Activated T-helper 17 cell treated with anti-CD3 and anti-CD28 coated beads, Interleukin-2, amount 50 U/mL, for 72 hours (primary cell): ENCODE results near the gene CTBP2. TPM values are rescaled to one million over a fixed set of nuclear protein-coding genes. Genes with fewer than 3 reads are reported as not detected.
"Not testable (repeated sequence)": the region's sequence is repeated elsewhere in the genome, so short reads cannot be mapped to it uniquely, and the experiment has no call there.

Experiments used
- ATAC-seq: fragments of 150-1000 bp; cut with Tn5 transposase; replicated peaks from 2 replicates; pipeline ENCODE4 v1.10.0; 2021; ENCODE audit warnings: mild to moderate bottlenecking, moderate library complexity
- H3K27ac Mint-ChIP-seq: one replicate; pipeline ENCODE4 v1.8.0; 2022; ENCODE audit warnings: mixed read lengths
- H3K27me3 Mint-ChIP-seq: one replicate; pipeline ENCODE4 v1.8.0; 2022; ENCODE audit warnings: mixed read lengths
- H3K36me3 Mint-ChIP-seq: one replicate; pipeline ENCODE4 v1.8.0; 2022; ENCODE audit warnings: low read depth, mild to moderate bottlenecking, mixed read lengths
- H3K4me1 Mint-ChIP-seq: one replicate; pipeline ENCODE4 v1.8.0; 2022; ENCODE audit warnings: mixed read lengths
- H3K4me3 Mint-ChIP-seq: one replicate; pipeline ENCODE4 v1.8.0; 2022; ENCODE audit warnings: mild to moderate bottlenecking, mixed read lengths
- H3K9me3 Mint-ChIP-seq: one replicate; pipeline ENCODE4 v1.8.0; 2022; ENCODE audit warnings: mixed read lengths
- total RNA-seq, 2 donors: library from RNA; stranded (reverse); gene quantifications; one replicate each; pipeline ENCODE4 v1.2.3, GENCODE V29; 2022

CTBP2 gene
- total RNA-seq, 2 donors from 2014 or later: 0.74 to 1.1 TPM

- no peaks in the 10 kb centered on the region for H3K9me3 Mint-ChIP-seq
- no peaks in the 10 kb centered on the region for H3K36me3 Mint-ChIP-seq
- H3K27me3 Mint-ChIP-seq: peaks cover 26% of the 10 kb centered on the region
- peaks cover 11% of the 10 kb centered on the region for H3K4me1 Mint-ChIP-seq
- ATAC-seq: peak; percentile 91
- H3K4me3 Mint-ChIP-seq: peak overlapping the region; percentile 31
- H3K27ac Mint-ChIP-seq: peak overlapping the region; percentile 6
Measured at GRCh38 chr10:125064681-125065492, 95.5 kb downstream of the CTBP2 start.

DNA sequence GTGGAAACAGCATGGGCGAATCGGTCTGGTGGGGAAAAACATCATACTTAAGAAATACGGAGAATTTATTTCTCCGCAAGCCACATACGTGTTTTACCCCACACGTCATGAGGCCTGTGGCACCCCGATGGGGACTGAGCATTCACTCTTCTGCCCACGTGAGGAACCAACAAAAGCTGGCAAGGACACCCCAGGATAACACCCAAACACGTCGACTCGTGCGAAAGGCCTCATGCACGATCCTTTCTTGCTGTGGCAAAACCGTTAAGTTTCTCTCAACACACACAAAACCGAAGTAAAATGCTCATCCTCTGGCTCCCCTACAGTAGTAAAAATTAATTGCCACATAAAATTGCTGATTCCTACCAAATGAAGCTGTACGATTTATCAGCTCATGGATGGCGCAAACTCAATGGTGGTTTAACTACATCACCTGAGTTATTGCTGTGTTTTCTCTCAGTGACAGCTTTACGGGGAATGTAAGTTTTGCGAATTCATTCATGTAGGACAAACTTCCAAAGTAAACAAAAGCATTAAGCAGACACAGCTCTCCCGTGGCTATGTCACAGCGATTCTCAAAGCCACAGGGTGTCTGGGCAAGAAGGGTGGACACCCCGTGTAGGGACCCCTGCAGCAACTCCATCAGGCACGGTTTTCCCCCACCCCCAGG lies 97.0 kb downstream of the CTBP2 start:
- Mint-ChIP-seq H3K36me3 (no peaks in the 10 kb centered on the region), H3K27ac (no peak overlapping the region), H3K27me3 (peaks cover 29% of the 10 kb centered on the region), H3K4me1 (peaks cover 11% of the 10 kb centered on the region), H3K9me3 (no peaks in the 10 kb centered on the region), H3K4me3 (no peak overlapping the region)
- no peak for ATAC-seq

DNA sequence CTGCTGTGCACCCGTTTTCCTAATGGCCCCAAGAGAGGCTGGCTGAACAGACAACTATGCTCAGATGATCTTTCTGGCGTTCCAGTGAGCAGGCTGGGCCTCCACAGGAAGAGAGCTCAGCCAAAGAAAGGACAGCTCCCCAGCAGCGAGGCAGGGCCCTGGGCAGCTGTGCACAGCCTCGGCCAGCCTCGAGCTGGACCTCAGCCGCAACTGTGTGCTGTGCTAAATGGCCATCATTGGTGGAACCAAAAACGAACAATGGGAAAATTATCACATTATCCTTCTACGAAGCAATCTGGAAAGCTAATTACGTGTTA lies 97.5 kb downstream of the CTBP2 start:
- Mint-ChIP-seq H3K4me3 (no peak overlapping the region), H3K4me1 (peaks cover 11% of the 10 kb centered on the region), H3K27me3 (peaks cover 24% of the 10 kb centered on the region), H3K36me3 (no peaks in the 10 kb centered on the region), H3K9me3 (no peaks in the 10 kb centered on the region), H3K27ac (no peak overlapping the region)
- no peak for ATAC-seq

- Mint-ChIP-seq H3K27me3 (peaks cover 23% of the 10 kb centered on the region), H3K27ac (no peak overlapping the region), H3K9me3 (no peaks in the 10 kb centered on the region), H3K4me1 (peaks cover 11% of the 10 kb centered on the region), H3K36me3 (no peaks in the 10 kb centered on the region), H3K4me3 (no peak overlapping the region)
- no peak for ATAC-seq
Measured at GRCh38 chr10:125062227-125062913, 98.0 kb downstream of the CTBP2 start.

DNA sequence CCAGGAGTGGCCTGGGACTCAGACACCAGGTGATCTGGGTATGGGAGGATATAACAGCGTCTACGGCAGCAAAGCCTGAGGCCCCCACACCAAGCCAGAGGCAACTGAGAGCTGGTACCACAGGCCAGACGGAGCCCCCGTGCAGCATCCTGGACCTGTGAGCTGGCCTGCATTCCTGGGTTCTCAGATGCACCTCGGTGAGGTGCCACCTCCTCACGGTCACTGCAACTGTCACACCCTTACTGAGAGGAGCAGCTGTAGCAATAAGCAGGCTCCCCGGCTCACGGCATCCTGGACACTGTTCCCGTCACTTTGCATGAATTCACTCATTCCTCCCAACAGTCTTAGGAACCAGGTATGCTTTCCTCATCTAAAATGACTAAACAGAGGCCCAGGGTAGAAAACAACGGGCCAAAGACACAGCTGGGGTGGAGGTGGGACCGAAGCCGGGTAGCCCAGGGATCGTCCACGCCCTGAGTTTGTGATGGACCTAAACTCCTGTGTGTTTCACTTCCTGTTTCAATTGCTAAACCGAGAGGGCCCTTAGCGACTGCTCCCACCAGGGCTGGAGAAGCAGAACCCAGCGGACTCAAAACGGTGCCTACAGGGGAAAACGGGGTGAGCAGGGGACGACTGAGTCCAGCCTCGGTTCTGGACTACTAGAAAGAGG lies 98.7 kb downstream of the CTBP2 start:
- H3K4me3 Mint-ChIP-seq: no peak overlapping the region
- no peaks in the 10 kb centered on the region for H3K36me3 Mint-ChIP-seq
- no peak for ATAC-seq
- peaks cover 11% of the 10 kb centered on the region for H3K4me1 Mint-ChIP-seq
- H3K27ac Mint-ChIP-seq: no peak overlapping the region
- H3K9me3 Mint-ChIP-seq: no peaks in the 10 kb centered on the region
- peaks cover 23% of the 10 kb centered on the region for H3K27me3 Mint-ChIP-seq

DNA sequence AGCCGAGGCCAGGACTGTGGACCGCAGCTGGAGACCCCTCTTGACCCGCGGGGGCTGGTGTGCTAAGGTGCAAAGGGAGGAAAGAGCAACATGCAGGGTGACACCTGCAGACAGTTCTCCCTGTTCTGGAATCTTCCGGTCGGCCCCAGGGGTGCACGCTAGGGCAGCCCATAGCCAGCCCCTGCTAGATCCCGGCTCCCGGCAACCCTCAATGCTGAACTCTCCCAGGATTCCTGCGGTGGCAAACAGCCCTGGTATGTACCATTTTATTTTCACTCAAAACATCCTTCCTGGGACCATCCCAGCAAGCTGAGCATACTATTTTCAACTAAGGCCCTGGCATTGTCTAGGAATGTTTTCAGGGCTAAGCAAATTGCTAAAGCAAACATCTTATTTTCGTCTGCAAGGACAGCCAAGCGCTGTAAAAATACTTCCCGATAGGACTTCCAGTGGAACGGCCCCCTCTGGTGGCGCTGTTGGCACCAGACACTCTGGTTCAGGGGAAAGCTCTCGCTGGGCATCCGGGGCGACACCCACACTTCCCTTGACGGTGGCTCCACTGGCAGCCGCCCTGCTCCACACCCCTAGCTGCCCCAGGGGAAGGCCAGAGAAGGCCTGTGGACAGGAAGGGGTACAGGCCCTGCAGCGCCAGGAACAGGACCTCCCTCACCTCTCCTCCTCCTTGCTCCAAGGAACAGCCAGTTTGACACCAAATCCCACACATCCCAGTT lies 99.4 kb downstream of the CTBP2 start:
- no peak for ATAC-seq
- peaks cover 11% of the 10 kb centered on the region for H3K4me1 Mint-ChIP-seq
- no peak overlapping the region for H3K27ac Mint-ChIP-seq
- H3K36me3 Mint-ChIP-seq: no peaks in the 10 kb centered on the region
- H3K4me3 Mint-ChIP-seq: no peak overlapping the region
- H3K27me3 Mint-ChIP-seq: peaks cover 19% of the 10 kb centered on the region
- H3K9me3 Mint-ChIP-seq: no peaks in the 10 kb centered on the region

DNA sequence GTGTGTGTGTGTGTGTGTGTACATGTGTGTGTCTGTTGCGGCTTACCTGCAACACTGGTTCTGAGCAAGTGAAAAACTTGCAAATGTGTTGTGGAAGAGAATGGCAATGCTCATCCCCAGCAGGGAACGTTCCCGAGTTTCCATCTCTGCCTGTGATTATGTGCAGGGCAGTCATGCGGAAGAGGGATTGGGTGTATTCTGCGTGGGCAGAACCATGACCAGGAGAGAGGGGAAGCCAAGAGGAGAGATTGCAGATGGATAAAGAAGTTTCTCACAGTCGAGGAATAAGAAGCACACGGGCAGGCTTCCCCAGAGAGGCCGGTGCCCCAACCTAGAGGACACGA lies 99.9 kb downstream of the CTBP2 start:
- Mint-ChIP-seq H3K9me3 (no peaks in the 10 kb centered on the region), H3K4me3 (no peak overlapping the region), H3K27me3 (peaks cover 20% of the 10 kb centered on the region), H3K36me3 (no peaks in the 10 kb centered on the region), H3K4me1 (peaks cover 11% of the 10 kb centered on the region), H3K27ac (no peak overlapping the region)
- no peak for ATAC-seq

- Mint-ChIP-seq H3K36me3 (no peaks in the 10 kb centered on the region), H3K27ac (no peak overlapping the region), H3K27me3 (peaks cover 24% of the 10 kb centered on the region), H3K9me3 (no peaks in the 10 kb centered on the region), H3K4me3 (no peak overlapping the region), H3K4me1 (peaks cover 7% of the 10 kb centered on the region)
- ATAC-seq: no peak
Measured at GRCh38 chr10:125060026-125060425, 100.3 kb downstream of the CTBP2 start.

GRCh38 chr10:125059348-125059747 lies 101.0 kb downstream of the CTBP2 start:
- H3K4me3 Mint-ChIP-seq, H3K36me3 Mint-ChIP-seq, ATAC-seq, H3K9me3 Mint-ChIP-seq, H3K27ac Mint-ChIP-seq, H3K4me1 Mint-ChIP-seq: not testable (repeated sequence)
- H3K27me3 Mint-ChIP-seq: peaks cover 30% of the 10 kb centered on the region

- H3K36me3 Mint-ChIP-seq: no peaks in the 10 kb centered on the region
- H3K27me3 Mint-ChIP-seq: peaks cover 32% of the 10 kb centered on the region
- H3K27ac Mint-ChIP-seq: no peak overlapping the region
- no peaks in the 10 kb centered on the region for H3K4me1 Mint-ChIP-seq
- H3K4me3 Mint-ChIP-seq: no peak overlapping the region
- no peak for ATAC-seq
- no peaks in the 10 kb centered on the region for H3K9me3 Mint-ChIP-seq
Measured at GRCh38 chr10:125057158-125058001, 103.0 kb downstream of the CTBP2 start.

DNA sequence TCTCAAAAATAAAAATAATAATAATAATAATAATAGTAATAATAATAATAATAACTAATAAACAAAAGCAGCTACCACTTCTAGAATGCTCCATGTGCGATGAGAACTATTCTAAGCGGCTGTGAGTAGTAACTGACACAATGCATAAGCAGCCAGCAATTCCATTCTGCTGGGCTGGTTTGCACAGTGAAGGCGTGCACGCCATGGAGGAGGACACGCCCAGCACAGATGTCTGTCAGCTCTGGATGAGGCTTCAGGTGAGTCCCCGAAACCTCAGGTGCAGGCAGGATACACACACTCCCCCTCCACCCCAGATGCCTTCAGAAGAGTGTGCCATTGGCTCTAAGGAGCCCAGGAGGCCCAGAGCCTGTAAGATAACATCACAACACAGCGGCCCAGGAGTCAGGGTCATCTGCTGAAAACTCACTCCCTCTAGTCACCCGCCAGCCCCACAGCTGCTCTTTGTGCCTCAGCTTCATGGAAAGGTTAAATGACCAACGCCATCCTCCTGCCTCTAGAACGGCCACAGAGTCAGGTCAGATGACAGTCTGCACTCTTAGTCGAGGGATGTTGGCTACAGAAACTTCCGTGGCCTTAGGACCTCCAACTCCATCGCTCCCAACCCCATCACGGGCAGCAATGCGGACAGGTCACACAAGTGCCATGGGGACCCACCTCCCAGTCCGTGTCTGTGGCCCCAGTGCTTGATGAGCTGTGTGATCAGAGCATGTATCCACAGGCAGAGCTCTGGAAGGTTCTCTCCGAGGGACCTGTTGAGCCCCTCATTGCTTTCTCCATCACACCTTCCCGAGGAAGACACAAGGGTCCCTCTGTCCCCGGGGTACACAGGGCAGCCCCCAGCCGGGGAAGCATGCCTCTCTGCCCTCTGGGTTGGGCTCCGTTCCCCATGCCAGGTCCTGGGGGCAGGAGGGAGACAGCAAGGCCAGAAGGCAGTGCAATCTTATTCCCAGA lies 103.9 kb downstream of the CTBP2 start:
- ATAC-seq: no peak
- Mint-ChIP-seq H3K27me3 (peaks cover 30% of the 10 kb centered on the region), H3K4me1 (no peaks in the 10 kb centered on the region), H3K9me3 (no peaks in the 10 kb centered on the region), H3K27ac (no peak overlapping the region), H3K4me3 (no peak overlapping the region), H3K36me3 (no peaks in the 10 kb centered on the region)

GRCh38 chr10:125055446-125055845 lies 104.9 kb downstream of the CTBP2 start:
- Mint-ChIP-seq H3K9me3 (no peaks in the 10 kb centered on the region), H3K27ac (no peak overlapping the region), H3K27me3 (peaks cover 28% of the 10 kb centered on the region), H3K36me3 (no peaks in the 10 kb centered on the region), H3K4me3 (no peak overlapping the region), H3K4me1 (no peaks in the 10 kb centered on the region)
- ATAC-seq: no peak
